AG04449 (cell line): ENCODE data around the gene SEC31A.
"Not testable (repeated sequence)": the region's sequence is repeated elsewhere in the genome, so short reads cannot be mapped to it uniquely, and the experiment has no call there.

ENCODE experiments used
- CTCF ChIA-PET: fragments of 350-600 bp; formaldehyde crosslinking; extraction: SDS; loops from one replicate; lab custom pipeline; 2021; ENCODE audit warnings: antibody characterized with exemption; lab: Yijun Ruan, JAX
- POLR2A ChIA-PET: fragments of 400-600, 350-600 bp; formaldehyde crosslinking; extraction: SDS; loops from one replicate; lab custom pipeline; 2020; ENCODE audit warnings: antibody characterized with exemption, inconsistent platforms; lab: Yijun Ruan, JAX
- DNase-seq: peaks from one replicate; pipeline ENCODE4 v3.0.0-alpha.2; 2010; ENCODE audit warnings: low read depth, low spot score
- H3K4me3 ChIP-seq: 2 replicates; pipeline ENCODE4 v1.5.1; 2011; ENCODE audit warnings: low read depth, mild to moderate bottlenecking, control low read depth, low read length
- CTCF ChIP-seq: IDR thresholded peaks from one replicate; pipeline ENCODE4 v1.5.1; 2011; ENCODE audit warnings: mild to moderate bottlenecking, moderate library complexity, low read length, control low read depth, inconsistent platforms; ENCODE audit not compliant: insufficient read depth; ENCODE audit errors: missing control alignments

The SEC31A gene

GRCh38 chr4:82919386-82919785, 28.4 kb upstream of the SEC31A start:
- ChIA-PET CTCF (no interaction called here), POLR2A (no interaction called here)
- no peak for DNase-seq
- H3K4me3 ChIP-seq = no peak overlapping the region
- TF ChIP-seq CTCF = no peak

GRCh38 chr4:82918091-82918490, 27.1 kb upstream of the SEC31A start:
- no peak for TF ChIP-seq CTCF
- H3K4me3 ChIP-seq = no peak overlapping the region
- CTCF ChIA-PET = no interaction called here
- POLR2A ChIA-PET = no interaction called here
- no peak for DNase-seq

- H3K4me3 ChIP-seq, POLR2A ChIA-PET, DNase-seq: not testable (repeated sequence)
- CTCF ChIA-PET = interaction anchor here (2.1 kb wide), 1 partner anchor 23 kb away, joined by 5 read pairs; no protein-coding TSS in a partner anchor
Observed at GRCh38 chr4:82913968-82914367, 23.0 kb upstream of the SEC31A start.

GRCh38 chr4:82913305-82913704, 22.4 kb upstream of the SEC31A start:
- TF ChIP-seq CTCF = no peak
- ChIA-PET POLR2A (no interaction called here), CTCF (interaction anchor here (1.1 to 2.1 kb wide), 2 partner anchors 11 to 24 kb away, joined by 3 to 5 read pairs; no protein-coding TSS in a partner anchor)
- no peak for DNase-seq
- H3K4me3 ChIP-seq = no peak overlapping the region

- ChIA-PET POLR2A (no interaction called here), CTCF (no interaction called here)
- H3K4me3 ChIP-seq = no peak overlapping the region
- no peak for DNase-seq
- TF ChIP-seq CTCF = no peak
Observed at GRCh38 chr4:82909326-82909725, 18.4 kb upstream of the SEC31A start.

- DNase-seq = no peak
- ChIA-PET CTCF (interaction anchor here (0.7 kb wide), 1 partner anchor 270 kb away, joined by 3 read pairs; no protein-coding TSS in a partner anchor), POLR2A (interaction anchor here (0.9 kb wide), 1 partner anchor 14 kb away, joined by 3 read pairs; no protein-coding TSS in a partner anchor)
- H3K4me3 ChIP-seq = no peak overlapping the region
- TF ChIP-seq CTCF = no peak
Observed at GRCh38 chr4:82906469-82906868, 15.5 kb upstream of the SEC31A start.

GRCh38 chr4:82905205-82905604, 14.3 kb upstream of the SEC31A start:
- POLR2A ChIA-PET = no interaction called here
- H3K4me3 ChIP-seq = no peak overlapping the region
- CTCF ChIA-PET = interaction anchor here (1.2 to 1.3 kb wide), 2 partner anchors 87 to 379 kb away, joined by 3 read pairs; partner anchors contain the start of gene COQ2
- DNase-seq = no peak
- no peak for TF ChIP-seq CTCF
